ENCODE measurements around the gene DISP3.
"Not testable (repeated sequence)": the region's sequence is repeated elsewhere in the genome, so short reads cannot be mapped to it uniquely, and the experiment has no call there.

The DISP3 gene

GRCh38 chr1:11559591-11559970 lies 80.6 kb downstream of the DISP3 start:
- DNase-seq: no peak

GRCh38 chr1:11560061-11560460 lies 81.1 kb downstream of the DISP3 start:
- DNase-seq: no peak

GRCh38 chr1:11561740-11562139 lies 82.8 kb downstream of the DISP3 start:
- no peak for DNase-seq

- DNase-seq: no peak
Measured at GRCh38 chr1:11562664-11563063, 83.7 kb downstream of the DISP3 start.

- DNase-seq: no peak
Measured at GRCh38 chr1:11563560-11564069, 84.7 kb downstream of the DISP3 start.

- DNase-seq: no peak
Measured at GRCh38 chr1:11564237-11564636, 85.3 kb downstream of the DISP3 start.

GRCh38 chr1:11566042-11566850 lies 87.3 kb downstream of the DISP3 start:
- no peak for DNase-seq

- no peak for DNase-seq
Measured at GRCh38 chr1:11567244-11568065, 88.5 kb downstream of the DISP3 start.

GRCh38 chr1:11568687-11569086 lies 89.7 kb downstream of the DISP3 start:
- DNase-seq: no peak

GRCh38 chr1:11569551-11569950 lies 90.6 kb downstream of the DISP3 start:
- DNase-seq: no peak

- no peak for DNase-seq
Measured at GRCh38 chr1:11569954-11570353, 91.0 kb downstream of the DISP3 start.

- no peak for DNase-seq
Measured at GRCh38 chr1:11570821-11571380, 91.9 kb downstream of the DISP3 start.

GRCh38 chr1:11571906-11572616 lies 93.1 kb downstream of the DISP3 start:
- DNase-seq: no peak

- DNase-seq: no peak
Measured at GRCh38 chr1:11573116-11573692, 94.2 kb downstream of the DISP3 start.

- DNase-seq: no peak
Measured at GRCh38 chr1:11575553-11575952, 96.6 kb downstream of the DISP3 start.

GRCh38 chr1:11576109-11576875 lies 97.3 kb downstream of the DISP3 start:
- no peak for DNase-seq

- no peak for DNase-seq
Measured at GRCh38 chr1:11578004-11578403, 99.0 kb downstream of the DISP3 start.

- no peak for DNase-seq
Measured at GRCh38 chr1:11579506-11579905, 100.6 kb downstream of the DISP3 start.

GRCh38 chr1:11580049-11580448 lies 101.1 kb downstream of the DISP3 start:
- DNase-seq: not testable (repeated sequence)

GRCh38 chr1:11581445-11581991 lies 102.6 kb downstream of the DISP3 start:
- no peak for DNase-seq

GRCh38 chr1:11585389-11585788 lies 106.4 kb downstream of the DISP3 start:
- no peak for DNase-seq
